GM21576 (cell line): ENCODE results near the gene MEGF6.

Experiments used
- ATAC-seq: cut with Tn5 transposase; IDR thresholded peaks from one replicate; pipeline ENCODE4 v1.9.1; 2021; ENCODE audit warnings: mild to moderate bottlenecking, moderate library complexity; ENCODE audit not compliant: unreplicated experiment

Gene MEGF6, protein sequence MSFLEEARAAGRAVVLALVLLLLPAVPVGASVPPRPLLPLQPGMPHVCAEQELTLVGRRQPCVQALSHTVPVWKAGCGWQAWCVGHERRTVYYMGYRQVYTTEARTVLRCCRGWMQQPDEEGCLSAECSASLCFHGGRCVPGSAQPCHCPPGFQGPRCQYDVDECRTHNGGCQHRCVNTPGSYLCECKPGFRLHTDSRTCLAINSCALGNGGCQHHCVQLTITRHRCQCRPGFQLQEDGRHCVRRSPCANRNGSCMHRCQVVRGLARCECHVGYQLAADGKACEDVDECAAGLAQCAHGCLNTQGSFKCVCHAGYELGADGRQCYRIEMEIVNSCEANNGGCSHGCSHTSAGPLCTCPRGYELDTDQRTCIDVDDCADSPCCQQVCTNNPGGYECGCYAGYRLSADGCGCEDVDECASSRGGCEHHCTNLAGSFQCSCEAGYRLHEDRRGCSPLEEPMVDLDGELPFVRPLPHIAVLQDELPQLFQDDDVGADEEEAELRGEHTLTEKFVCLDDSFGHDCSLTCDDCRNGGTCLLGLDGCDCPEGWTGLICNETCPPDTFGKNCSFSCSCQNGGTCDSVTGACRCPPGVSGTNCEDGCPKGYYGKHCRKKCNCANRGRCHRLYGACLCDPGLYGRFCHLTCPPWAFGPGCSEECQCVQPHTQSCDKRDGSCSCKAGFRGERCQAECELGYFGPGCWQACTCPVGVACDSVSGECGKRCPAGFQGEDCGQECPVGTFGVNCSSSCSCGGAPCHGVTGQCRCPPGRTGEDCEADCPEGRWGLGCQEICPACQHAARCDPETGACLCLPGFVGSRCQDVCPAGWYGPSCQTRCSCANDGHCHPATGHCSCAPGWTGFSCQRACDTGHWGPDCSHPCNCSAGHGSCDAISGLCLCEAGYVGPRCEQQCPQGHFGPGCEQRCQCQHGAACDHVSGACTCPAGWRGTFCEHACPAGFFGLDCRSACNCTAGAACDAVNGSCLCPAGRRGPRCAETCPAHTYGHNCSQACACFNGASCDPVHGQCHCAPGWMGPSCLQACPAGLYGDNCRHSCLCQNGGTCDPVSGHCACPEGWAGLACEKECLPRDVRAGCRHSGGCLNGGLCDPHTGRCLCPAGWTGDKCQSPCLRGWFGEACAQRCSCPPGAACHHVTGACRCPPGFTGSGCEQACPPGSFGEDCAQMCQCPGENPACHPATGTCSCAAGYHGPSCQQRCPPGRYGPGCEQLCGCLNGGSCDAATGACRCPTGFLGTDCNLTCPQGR (N-terminal part only)

GRCh38 chr1:3611170-3612019 lies at the start of gene MEGF6:
MEGF6 (minus strand) TSS chr1:3611508; CDS start chr1:3611268, 240 bp downstream.
- ATAC-seq = no peak

DNA sequence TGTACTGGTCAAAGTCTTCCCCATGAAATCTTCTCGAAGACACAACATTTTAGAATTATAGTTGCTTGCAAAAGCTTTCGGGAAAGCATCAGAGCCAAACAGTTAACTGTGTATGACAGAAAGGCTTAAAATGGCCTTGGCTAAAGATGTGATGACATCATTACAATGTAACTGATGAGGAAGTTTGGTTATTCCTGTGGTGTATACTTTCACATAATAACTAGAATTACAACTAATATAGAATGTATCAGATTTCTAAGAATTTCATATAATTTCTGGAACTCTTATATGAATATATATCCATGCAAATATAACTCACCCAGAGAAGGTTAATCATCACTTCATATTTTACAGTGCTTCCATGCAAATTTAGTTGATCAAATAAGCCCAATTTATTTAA lies 49.4 kb upstream of the MEGF6 start:
- no peak for ATAC-seq

DNA sequence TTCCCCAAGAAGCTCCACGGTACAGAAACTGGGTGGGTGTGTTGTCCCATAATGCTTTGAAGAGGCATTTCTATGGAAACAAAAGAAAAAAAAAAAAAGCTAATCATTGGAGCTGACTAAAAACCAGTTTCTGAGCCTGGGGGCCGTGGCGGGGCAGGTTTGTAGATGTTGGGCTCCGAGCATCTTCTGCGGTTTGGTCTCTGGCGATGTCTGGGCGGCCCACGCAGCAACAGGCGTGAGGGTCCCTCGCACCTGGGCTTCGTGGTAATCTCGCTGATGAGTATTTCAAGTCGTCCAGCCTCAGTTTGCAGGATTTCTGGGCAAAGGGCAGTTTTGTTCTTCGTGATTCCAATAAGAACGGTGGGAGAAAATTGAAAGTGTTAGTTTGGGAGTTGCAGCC lies 47.8 kb upstream of the MEGF6 start:
- ATAC-seq = no peak

GRCh38 chr1:3658231-3658615 lies 46.9 kb upstream of the MEGF6 start:
- ATAC-seq = no peak

DNA sequence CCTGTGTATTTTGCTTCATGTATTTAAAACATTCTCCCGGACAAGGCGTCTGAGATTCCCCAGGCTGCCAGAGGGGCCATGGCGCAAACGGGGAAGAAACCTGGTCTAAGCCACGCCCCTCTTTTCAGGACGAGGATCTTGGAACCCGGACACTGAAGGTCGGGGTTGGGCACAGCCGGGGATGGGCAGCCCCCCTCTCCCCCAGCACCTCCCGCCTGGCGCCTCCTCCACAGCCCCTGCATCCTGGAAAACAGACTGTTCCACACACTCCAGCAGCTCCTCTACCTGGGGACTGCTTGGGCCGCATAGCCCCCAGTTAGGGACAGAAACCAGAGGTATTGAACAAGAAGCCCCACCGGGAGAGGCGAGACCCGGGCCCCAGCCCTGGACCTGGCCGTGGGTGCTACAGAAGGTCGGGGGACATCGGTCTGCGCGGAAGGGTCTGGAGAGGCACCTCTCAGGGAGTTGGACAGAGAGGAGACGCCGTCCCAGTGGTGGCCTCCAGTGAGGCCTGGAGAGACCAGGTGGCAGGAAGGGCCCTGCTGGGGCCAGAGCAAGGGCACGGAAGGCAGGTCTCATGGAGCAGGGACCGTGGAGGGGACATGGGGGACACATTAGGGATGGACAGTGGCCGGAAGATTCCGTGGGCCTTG lies 46.4 kb upstream of the MEGF6 start:
- ATAC-seq = no peak

GRCh38 chr1:3657096-3657475 lies 45.8 kb upstream of the MEGF6 start:
- no peak for ATAC-seq

DNA sequence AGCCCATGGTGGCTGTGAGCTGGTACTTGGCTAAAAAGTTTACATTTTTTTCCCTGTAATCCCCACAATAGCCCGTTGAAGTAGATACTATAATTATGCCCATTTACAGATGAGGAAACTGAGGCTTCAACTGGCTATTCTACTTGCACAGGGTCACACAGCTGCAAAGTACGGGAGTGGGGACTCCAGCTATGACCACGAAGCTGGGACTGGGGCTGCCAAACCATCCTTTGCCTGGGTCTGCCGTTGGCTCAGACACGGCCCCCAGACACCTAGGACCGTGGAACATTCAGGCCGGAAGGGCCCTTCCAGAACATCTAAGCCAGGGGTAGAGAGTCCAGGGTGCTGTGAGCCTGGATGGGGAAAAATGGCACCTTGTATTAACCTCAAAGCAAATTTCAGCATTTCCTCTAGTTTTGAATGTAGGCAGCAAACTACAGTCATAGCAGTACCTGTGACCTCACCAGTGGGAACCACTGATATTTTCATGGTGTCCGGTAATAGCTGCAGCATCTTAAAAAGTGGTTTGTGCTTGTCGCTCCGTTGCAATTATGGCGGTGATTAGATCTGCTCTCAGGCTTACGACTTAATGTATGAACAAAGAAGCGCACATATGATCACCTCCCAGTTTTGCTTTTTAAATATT lies 45.3 kb upstream of the MEGF6 start:
- ATAC-seq = peak; percentile 61

GRCh38 chr1:3654549-3655281 lies 43.4 kb upstream of the MEGF6 start:
- ATAC-seq = no peak

DNA sequence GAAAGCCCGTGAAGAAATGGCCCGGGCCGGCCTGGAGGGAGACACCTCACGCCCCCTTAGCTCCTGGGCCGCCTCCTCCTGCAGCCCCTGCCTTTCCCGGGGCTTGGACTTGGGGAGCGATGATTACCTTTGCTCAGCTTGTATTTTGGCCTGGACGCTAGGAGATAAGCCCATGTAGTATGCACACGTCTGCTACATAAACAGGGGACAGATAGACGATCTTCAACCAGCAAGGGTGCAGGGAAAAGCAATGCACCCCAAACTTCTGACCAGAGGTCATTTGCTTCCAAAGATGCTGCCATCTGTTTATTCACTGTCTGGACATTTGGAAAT lies 41.9 kb upstream of the MEGF6 start:
- ATAC-seq = no peak

GRCh38 chr1:3652548-3653285 lies 41.4 kb upstream of the MEGF6 start:
- no peak for ATAC-seq

DNA sequence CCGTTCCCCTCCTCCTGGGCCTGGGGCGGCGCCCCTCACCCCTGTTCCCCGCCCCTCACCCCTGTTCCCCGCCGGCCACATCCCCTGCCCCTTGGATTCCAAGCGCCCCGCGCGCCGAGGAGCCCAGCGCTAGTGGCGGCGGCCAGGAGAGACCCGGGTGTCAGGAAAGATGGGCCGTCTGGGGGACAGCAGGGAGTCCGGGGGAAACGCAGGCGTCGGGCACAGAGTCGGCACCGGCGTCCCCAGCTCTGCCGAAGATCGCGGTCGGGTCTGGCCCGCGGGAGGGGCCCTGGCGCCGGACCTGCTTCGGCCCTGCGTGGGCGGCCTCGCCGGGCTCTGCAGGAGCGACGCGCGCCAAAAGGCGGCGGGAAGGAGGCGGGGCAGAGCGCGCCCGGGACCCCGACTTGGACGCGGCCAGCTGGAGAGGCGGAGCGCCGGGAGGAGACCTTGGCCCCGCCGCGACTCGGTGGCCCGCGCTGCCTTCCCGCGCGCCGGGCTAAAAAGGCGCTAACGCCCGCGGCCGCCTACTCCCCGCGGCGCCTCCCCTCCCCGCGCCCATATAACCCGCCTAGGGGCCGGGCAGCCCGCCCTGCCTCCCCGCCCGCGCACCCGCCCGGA lies 40.7 kb upstream of the MEGF6 start, which contains the start of gene TP73:
TP73 (plus strand) TSS at position 587 of the 618 bp plus-strand sequence. CDS start 29,850 bp downstream, outside the sequence.
- no peak for ATAC-seq

GRCh38 chr1:3651026-3651929 lies 40.0 kb upstream of the MEGF6 start:
- no peak for ATAC-seq

GRCh38 chr1:3650248-3651025 lies 39.1 kb upstream of the MEGF6 start:
- no peak for ATAC-seq

- peak; percentile 61 for ATAC-seq
These were observed 38.3 kb upstream of the MEGF6 start, which contains the start of gene WRAP73 for GRCh38 chr1:3649342-3650247. WRAP73 (minus strand) TSS chr1:3650103; CDS start chr1:3649999, 104 bp downstream.

GRCh38 chr1:3646596-3646995 lies 35.3 kb upstream of the MEGF6 start:
- no peak for ATAC-seq
